Measurements from ENCODE around the gene MOXD1.

MOXD1 gene

DNA sequence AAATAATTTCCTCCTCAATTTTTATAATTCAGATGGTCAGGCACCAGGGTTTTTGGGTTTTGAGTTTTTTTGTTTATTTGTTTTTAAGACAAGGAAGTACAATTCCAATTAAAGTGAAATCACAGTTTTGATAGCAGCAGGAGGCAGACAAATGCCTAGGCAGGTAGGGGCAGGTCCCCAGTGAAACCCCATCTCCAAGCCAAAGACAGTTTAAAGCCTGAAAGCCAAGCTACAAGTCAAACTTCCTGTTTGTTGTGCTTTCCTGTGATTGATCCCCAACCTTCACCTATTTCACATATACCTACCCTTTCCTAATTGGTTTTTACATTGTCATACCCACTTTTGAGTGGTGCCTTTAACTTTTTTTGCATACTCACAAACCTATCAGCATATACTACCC lies 149.6 kb downstream of the MOXD1 start:
- Histone ChIP-seq H3K9ac (no peak overlapping the region), H3K27me3 (ENCODE audit: control insufficient read depth, insufficient read depth, low read length) (no peaks in the 10 kb centered on the region), H3K79me2 (no peaks in the 10 kb centered on the region), H3K9me3 (ENCODE audit: control insufficient read depth, low read length) (no peaks in the 10 kb centered on the region), H3K27ac (no peak overlapping the region), H3K4me2 (ENCODE audit: low read length) (no peak overlapping the region), H3K4me1 (no peaks in the 10 kb centered on the region), H2AFZ (no peak overlapping the region), H3K4me3 (ENCODE audit: low read depth, low read length) (no peak overlapping the region), H3K36me3 (ENCODE audit: control insufficient read depth, insufficient read depth, low read length) (no peaks in the 10 kb centered on the region)
- TF ChIP-seq, protein P1, sequence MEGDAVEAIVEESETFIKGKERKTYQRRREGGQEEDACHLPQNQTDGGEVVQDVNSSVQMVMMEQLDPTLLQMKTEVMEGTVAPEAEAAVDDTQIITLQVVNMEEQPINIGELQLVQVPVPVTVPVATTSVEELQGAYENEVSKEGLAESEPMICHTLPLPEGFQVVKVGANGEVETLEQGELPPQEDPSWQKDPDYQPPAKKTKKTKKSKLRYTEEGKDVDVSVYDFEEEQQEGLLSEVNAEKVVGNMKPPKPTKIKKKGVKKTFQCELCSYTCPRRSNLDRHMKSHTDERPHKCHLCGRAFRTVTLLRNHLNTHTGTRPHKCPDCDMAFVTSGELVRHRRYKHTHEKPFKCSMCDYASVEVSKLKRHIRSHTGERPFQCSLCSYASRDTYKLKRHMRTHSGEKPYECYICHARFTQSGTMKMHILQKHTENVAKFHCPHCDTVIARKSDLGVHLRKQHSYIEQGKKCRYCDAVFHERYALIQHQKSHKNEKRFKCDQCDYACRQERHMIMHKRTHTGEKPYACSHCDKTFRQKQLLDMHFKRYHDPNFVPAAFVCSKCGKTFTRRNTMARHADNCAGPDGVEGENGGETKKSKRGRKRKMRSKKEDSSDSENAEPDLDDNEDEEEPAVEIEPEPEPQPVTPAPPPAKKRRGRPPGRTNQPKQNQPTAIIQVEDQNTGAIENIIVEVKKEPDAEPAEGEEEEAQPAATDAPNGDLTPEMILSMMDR (IDR thresholded peaks at IDR 0.05), result no peak

DNA sequence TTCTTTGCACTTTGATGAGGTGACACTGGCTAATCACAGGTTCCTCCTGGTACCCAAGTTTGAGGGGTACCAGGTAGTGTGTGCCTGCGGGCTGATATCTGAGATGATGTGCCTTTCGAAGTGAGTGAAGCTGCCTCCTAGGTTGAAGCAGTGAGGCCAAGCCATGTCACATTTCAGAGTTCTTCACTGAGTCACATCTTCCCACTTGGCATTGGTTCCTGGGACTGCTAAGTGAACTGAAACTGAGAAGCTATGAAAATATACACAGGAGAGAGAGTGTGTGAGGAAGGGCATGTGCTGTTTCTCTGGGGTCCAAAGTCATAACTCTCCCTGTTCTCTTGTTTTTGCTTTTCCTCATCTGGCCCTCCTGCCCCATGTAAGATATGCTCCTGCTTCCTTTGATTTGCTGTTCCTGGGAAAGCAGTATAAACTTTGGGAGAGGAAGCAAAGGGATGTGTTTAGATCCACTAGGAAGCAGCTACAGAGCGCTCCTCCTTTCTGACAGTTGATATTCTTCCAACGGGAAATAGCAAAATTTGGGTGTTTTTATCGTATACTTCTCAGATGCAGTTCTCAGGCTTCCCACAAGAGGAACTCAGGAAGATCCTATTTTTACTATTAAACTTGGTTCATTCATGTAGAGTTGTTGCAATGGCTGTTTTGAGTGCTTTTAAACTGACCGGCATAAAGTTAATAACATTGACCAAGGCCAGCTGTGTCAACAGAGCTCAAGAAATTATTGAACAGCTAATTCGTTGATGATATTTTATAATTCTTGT lies 153.7 kb downstream of the MOXD1 start:
- TF ChIP-seq, protein P1 (IDR thresholded peaks at IDR 0.05), result no peak
- H3K27ac ChIP-seq, result no peak overlapping the region
- no peaks in the 10 kb centered on the region for H3K4me1 ChIP-seq
- no peak overlapping the region for H2AFZ ChIP-seq
- no peak overlapping the region for H3K4me3 ChIP-seq (ENCODE audit: low read depth, low read length)
- no peak overlapping the region for H3K4me2 ChIP-seq (ENCODE audit: low read length)
- H3K27me3 ChIP-seq (ENCODE audit: control insufficient read depth, insufficient read depth, low read length), result no peaks in the 10 kb centered on the region
- H3K79me2 ChIP-seq, result no peaks in the 10 kb centered on the region
- no peak overlapping the region for H3K9ac ChIP-seq
- no peaks in the 10 kb centered on the region for H3K9me3 ChIP-seq (ENCODE audit: control insufficient read depth, low read length)
- no peaks in the 10 kb centered on the region for H3K36me3 ChIP-seq (ENCODE audit: control insufficient read depth, insufficient read depth, low read length)

DNA sequence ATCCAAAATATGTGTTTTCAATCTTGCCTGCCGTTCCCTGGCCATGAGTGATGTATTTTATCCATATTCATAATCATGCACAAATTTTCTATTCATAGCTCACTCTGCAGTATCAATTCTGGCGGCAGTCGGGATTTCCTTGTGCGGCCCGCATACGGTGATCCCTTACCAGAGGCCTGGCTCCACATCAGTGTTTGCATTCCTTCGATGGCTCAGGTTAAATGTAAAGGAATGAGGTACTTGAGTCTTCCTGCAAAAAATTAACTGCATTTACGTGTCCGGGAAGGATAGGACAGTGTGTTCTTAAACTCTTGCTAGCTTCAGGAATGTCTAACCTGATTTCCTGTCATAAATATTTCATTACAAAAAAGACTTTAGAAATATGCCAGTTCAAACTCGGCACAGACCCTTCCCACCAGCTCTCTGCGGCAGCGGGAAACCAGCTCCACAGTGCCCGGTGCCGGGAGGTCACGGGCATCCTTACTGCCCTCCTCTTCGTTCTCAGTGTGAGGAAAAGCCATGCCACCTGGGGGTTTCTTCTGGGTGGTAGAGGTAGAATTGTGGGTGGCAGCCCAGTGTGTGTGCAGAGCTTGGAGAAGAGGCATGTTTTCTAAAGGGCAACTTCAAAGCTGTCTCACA lies 154.5 kb downstream of the MOXD1 start:
- H3K4me2 ChIP-seq (ENCODE audit: low read length), result no peak overlapping the region
- no peaks in the 10 kb centered on the region for H3K36me3 ChIP-seq (ENCODE audit: control insufficient read depth, insufficient read depth, low read length)
- no peaks in the 10 kb centered on the region for H3K79me2 ChIP-seq
- no peak overlapping the region for H3K27ac ChIP-seq
- no peaks in the 10 kb centered on the region for H3K4me1 ChIP-seq
- no peaks in the 10 kb centered on the region for H3K27me3 ChIP-seq (ENCODE audit: control insufficient read depth, insufficient read depth, low read length)
- H2AFZ ChIP-seq, result no peak overlapping the region
- no peak overlapping the region for H3K9ac ChIP-seq
- TF ChIP-seq, protein P1 (IDR thresholded peaks at IDR 0.05), result no peak
- H3K9me3 ChIP-seq (ENCODE audit: control insufficient read depth, low read length), result no peaks in the 10 kb centered on the region
- no peak overlapping the region for H3K4me3 ChIP-seq (ENCODE audit: low read depth, low read length)

DNA sequence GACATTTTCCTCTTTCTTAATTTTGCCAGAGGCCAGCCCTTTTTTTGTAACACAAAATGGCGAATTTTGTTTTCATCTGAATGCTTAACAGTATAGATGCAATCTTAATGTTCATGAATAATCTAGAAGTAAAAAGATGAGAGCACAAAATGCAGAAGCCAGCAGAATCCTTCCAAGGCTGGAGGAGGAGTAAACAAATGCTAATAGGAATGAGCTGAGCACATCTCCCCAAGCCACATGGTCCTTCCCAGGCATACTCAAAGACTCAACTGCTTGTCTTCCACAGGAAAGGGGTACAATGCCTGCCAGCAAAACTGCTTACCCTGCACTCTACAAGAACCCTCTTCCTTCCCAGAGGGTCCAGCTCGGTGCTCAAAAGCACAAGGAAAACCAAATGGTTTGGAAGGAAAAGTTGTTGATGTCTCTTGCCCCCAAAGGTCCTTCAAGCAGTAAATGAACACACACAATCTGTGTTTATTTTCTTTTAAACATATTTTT lies 155.1 kb downstream of the MOXD1 start:
- no peak overlapping the region for H3K27ac ChIP-seq
- H3K9ac ChIP-seq, result no peak overlapping the region
- no peak overlapping the region for H3K4me2 ChIP-seq (ENCODE audit: low read length)
- H3K4me1 ChIP-seq, result no peaks in the 10 kb centered on the region
- H2AFZ ChIP-seq, result no peak overlapping the region
- H3K79me2 ChIP-seq, result no peaks in the 10 kb centered on the region
- no peak overlapping the region for H3K4me3 ChIP-seq (ENCODE audit: low read depth, low read length)
- TF ChIP-seq, protein P1 (IDR thresholded peaks at IDR 0.05), result no peak
- H3K36me3 ChIP-seq (ENCODE audit: control insufficient read depth, insufficient read depth, low read length), result no peaks in the 10 kb centered on the region
- H3K9me3 ChIP-seq (ENCODE audit: control insufficient read depth, low read length), result no peaks in the 10 kb centered on the region
- no peaks in the 10 kb centered on the region for H3K27me3 ChIP-seq (ENCODE audit: control insufficient read depth, insufficient read depth, low read length)

Data from parathyroid adenoma (tissue), 2 donors.